AML-193 (cell line): ENCODE measurements around the gene BCL7A.
"Not testable (repeated sequence)": the region's sequence is repeated elsewhere in the genome, so short reads cannot be mapped to it uniquely, and the experiment has no call there.

Experiments
- DNase-seq, 2 experiments: peaks; one replicate each; lab custom pipeline; 2025; lab: John Stamatoyannopoulos, UW

The BCL7A gene

DNA sequence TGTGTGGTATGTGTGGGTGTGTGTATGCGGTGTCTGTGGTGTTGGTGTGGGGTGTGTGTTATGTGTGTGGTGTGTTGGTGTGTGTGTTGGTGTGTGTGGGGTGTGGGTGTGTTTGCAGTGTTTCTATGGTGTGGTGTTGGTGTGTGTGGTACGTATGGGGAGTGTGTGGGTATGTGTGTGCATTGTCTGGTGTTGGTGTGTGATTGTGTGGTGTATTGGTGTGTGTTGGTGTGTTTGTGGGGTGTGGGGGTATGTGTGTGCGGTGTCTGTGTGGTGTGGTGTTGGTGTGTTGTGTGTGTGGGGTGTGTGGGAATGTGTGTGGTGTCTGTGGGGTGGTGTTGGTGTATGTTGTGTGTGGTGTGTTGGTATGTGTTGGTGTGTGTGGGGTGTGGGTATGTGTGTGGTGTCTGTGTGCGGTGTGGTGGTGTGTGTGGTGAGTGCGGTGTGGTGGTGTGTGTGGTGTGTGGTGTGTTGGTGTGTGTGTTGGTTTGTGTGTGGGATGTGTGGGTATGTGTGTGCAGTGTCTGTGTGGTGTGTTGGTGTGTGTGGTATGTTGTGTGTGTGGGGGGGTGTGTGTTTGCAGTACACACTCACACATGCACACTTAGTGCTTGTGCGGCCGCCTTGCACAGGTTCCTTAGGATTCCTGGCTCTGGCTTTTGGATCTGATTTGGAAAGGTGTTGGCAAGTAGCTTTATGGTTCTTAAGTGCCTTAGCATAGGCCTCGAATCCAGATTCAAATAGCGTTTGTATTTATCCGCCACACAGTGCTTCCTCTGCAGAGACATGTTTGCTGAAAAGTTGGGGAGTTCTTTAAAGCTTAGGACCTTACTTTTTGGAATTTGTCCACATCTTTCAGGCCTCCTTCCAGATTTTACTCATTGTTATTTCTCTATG is 73.3 kb downstream of the BCL7A start:
- no peak for DNase-seq

- DNase-seq, result no peak
Measured at GRCh38 chr12:122096014-122096413, 74.3 kb downstream of the BCL7A start.

DNA sequence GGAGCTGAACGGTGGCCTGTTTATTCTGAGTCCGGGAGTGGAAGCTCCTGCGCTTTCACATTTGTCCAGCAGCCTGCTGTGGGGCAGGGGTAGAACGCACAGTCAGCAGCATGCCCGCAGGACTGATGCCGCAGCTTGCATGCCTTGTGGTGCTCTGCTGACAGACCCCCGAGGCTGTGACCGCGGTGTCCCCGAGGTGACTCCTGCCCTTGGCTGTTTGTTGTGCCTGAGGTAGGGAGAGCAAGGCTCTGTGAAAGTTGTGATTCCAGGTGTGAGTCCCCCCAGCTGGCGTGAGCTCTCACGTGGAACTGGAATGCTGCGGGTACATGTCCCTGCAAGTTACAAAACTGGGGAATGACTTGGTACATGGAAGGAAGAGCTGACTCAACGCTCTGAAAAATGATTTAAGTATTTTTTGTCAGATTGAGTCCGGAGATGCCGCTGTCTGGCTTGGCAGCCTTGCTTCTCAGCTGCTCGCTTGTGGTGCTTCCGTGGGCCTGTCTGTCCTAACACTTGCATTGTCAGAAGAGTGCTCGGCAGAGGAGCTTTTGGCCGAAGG is 75.0 kb downstream of the BCL7A start:
- DNase-seq, result no peak

DNA sequence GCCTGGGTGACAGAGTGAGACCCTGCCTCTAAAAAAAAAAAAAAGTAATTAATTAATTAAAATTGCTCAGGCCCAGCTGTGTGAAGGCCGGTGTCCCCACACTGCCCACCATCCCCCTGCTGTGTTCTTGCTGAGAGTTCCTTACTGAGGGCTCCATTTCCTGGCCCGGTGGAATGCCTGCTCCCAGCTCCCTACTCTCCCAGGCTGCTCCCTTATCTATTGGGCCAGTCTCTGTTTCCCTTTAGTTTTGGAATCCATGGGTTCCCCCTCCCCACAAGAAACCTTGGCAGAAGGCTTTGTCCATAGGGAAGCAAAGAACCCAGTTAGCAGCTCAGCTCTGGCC is 75.9 kb downstream of the BCL7A start:
- DNase-seq, result no peak

DNA sequence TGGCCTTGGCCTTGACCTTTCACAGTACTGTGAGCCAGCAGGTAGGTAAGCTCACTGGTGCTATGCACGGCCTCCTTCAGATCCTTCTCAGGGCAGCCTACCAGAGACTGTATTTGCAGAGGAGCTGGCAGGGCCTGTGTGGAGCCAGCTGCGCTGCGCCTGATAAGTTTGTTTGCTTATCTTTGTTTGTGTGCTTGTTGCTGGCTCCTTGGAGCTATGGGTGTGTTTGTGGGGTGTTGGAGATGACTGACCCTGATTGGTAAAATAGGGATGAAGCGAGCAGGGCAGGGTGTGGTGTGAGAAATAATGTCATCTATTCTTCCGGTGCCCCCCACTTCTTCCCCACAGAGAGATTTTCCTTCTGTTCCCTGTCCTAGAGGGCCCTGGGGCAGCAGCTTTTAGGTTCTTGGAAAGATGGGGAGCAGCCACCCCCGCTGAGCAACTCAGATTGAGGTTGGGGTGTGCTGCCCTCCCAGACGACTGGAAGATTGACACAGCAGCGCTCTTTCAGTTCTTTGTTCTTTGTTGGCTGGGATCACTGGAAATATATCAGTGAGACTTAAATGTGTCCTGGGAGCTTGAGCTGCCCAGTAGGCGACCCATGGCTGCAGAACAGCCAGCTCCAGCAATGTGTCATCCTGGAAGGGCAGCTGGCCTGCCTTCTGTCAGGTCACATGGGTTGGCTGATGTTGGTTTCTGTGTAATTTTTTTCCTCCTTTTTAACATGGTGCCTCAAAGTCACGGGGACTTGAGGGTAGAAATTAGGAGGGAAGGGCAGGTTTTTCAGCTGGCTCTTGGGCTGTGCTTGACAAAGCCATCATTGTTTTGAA is 76.5 kb downstream of the BCL7A start:
- no peak for DNase-seq

DNA sequence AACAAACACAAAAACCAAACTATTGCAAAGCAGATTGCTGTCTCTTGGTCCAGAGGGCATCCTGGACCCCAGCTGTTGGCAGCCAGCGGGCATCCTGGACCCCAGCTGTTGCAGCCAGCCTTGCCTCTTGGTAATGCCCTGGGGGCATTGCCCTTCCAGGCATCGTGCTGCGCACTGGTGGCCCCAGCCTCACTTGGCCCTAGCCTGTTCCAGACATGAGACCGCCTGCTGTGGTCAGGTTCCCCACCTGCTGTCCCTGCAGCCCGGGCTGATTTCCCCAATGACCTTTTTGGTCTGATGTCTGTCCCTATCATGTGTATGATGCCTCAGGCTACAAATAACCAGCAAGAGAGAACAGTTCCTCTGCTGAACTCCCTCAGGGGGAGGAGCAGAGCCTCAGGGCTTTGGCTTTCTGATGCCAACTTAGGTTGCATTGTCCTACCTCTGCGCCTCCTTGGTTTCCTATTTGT is 77.6 kb downstream of the BCL7A start:
- no peak for DNase-seq

DNA sequence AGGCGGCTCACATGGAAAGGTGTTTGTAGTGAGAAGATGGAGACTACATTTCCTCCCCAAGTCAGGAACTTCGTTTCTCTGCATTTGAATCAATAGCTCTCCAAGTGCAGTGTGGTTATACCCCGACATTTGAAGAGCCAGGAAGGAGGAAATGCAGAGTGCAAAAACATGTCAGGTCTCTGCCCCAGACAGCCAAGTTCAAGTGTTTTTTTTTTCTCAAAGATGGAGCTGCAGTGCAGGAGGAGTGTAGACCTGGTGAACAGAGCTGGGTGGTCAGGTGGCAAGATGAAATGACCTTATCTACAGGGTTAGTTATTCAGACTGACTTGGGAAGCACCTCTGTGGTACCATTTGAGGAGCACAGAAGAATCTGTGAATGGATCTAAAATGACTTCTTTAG is 78.2 kb downstream of the BCL7A start:
- no peak for DNase-seq

DNA sequence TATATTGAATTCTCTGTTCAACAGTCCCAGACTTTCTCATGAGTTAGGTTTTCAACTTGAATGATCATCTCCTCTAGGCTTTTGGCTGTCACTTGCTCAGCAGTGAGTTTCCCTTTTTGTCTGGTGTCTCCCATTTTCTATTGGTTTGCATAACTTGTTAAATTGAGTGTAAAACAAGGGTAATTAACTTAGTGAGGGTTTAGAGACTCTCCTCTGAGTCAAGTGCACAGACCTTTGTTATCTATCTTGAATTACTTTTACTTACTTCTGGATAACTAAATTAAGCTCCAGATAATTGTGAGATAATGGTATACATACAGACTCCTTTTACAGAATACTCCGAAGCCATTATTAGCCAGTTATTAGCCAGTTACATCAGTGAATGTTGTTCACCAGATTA is 78.9 kb downstream of the BCL7A start:
- no peak for DNase-seq

GRCh38 chr12:122102331-122102730 is 80.6 kb downstream of the BCL7A start:
- no peak for DNase-seq

GRCh38 chr12:122104844-122105243 is 83.2 kb downstream of the BCL7A start:
- DNase-seq, result no peak

DNA sequence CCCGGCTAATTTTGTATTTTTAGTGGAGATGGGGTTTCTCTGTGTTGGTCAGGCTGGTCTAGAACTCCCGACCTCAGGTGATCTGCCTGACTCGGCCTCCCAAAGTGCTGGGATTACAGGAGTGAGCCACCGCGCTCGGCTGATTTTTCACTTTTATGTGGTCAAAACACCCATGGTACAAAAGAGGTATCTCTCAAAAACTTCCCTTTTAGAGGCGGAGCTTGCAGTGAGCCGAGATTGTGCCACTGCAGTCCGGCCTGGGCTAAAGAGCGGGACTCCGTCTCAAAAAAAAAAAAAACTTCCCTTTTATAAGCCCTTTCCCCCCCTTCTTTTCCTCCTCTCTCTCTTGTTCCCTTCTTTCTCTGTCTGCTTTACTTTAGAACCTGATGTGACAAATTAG is 83.8 kb downstream of the BCL7A start:
- DNase-seq, result not testable (repeated sequence)

DNA sequence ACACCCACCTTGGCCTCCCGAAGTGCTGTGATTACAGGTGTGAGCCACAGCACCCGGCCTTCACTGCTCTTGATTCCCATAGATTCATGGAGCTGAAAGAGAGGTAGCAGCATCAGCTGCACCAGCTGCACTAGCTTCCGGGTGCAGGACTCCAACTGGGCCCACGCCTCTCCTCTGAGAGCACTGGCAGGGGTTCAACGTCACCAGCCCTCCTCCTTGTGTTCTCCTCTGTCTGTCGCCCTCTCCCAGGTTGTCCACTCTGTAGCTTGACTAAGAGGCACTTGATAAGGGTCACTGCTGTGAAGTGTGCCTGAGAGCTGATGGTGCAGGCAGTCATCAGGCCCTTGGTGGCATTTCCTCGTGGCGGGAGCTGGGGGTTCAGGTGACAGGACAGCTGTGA is 85.2 kb downstream of the BCL7A start:
- no peak for DNase-seq

DNA sequence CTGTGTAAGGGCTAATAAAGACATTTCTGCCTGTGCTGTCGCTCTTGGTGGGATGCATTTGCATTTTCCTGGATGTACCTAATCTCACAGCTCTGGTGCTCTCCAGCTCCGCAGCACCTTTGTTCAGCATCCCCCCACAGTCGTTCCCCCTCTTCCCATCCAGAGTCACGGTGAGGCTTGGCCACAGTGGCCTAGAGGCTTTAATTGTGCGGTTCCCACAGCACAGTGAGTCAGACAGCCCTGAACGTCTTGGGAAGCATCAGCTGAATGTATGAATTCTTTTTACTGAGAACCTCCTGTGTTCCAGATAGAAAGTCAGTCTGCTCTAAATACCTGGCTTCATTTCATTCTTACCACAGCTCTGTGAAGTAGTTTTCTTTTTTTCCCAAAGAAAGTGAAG is 85.6 kb downstream of the BCL7A start:
- no peak for DNase-seq

- DNase-seq, result no peak
Measured at GRCh38 chr12:122111089-122111641, 89.5 kb downstream of the BCL7A start.
